OCI-LY1 (cell line): ENCODE data around the gene RRP1B.

Experiments used
- EZH2 ChIP-seq: fragments of 200-600 bp; sonication (generic), shearing (Covaris generic); IDR thresholded peaks from 2 replicates; pipeline ENCODE4 v1.8.0; 2017; ENCODE audit warnings: borderline replicate concordance, mixed run types, mild to moderate bottlenecking, antibody characterized with exemption, low read length, moderate library complexity, mixed read lengths
- TF ChIP-seq, protein P1 (sequence below): fragments of 200-600 bp; sonication (generic), shearing (Covaris generic); IDR thresholded peaks from 2 replicates; pipeline ENCODE4 v1.5.1; 2017; ENCODE audit warnings: mild to moderate bottlenecking, antibody characterized with exemption, low read length, moderate library complexity, mixed read lengths

GRCh38 chr21:43721939-43722338 lies 62.6 kb downstream of the RRP1B start:
- TF ChIP-seq, protein P1, sequence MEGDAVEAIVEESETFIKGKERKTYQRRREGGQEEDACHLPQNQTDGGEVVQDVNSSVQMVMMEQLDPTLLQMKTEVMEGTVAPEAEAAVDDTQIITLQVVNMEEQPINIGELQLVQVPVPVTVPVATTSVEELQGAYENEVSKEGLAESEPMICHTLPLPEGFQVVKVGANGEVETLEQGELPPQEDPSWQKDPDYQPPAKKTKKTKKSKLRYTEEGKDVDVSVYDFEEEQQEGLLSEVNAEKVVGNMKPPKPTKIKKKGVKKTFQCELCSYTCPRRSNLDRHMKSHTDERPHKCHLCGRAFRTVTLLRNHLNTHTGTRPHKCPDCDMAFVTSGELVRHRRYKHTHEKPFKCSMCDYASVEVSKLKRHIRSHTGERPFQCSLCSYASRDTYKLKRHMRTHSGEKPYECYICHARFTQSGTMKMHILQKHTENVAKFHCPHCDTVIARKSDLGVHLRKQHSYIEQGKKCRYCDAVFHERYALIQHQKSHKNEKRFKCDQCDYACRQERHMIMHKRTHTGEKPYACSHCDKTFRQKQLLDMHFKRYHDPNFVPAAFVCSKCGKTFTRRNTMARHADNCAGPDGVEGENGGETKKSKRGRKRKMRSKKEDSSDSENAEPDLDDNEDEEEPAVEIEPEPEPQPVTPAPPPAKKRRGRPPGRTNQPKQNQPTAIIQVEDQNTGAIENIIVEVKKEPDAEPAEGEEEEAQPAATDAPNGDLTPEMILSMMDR = no peak
- TF ChIP-seq EZH2 = no peak
